IPS-15b (cell line): Measurements from ENCODE around the gene GNG11.
A peak's percentile ranks its signal among the peaks of the same experiment; 100 is the strongest.
"Not testable (repeated sequence)": the region's sequence is repeated elsewhere in the genome, so short reads cannot be mapped to it uniquely, and the experiment has no call there.

Experiments
- H3K27me3 ChIP-seq: one replicate; pipeline ENCODE4 v1.6.1; 2013; ENCODE audit warnings: low read length; ENCODE audit not compliant: control insufficient read depth, insufficient read depth
- H3K36me3 ChIP-seq: one replicate; pipeline ENCODE4 v1.6.1; 2013; ENCODE audit warnings: low read length; ENCODE audit not compliant: control insufficient read depth, insufficient read depth
- H3K4me1 ChIP-seq: one replicate; pipeline ENCODE4 v1.6.1; 2013; ENCODE audit warnings: mild to moderate bottlenecking, low read length; ENCODE audit not compliant: control insufficient read depth, insufficient read depth
- H3K4me3 ChIP-seq: one replicate; pipeline ENCODE4 v1.5.1; 2013; ENCODE audit warnings: low read depth, low read length
- H3K9ac ChIP-seq: one replicate; pipeline ENCODE4 v1.6.1; 2013; ENCODE audit warnings: low read depth, mild to moderate bottlenecking, low read length
- H3K9me3 ChIP-seq: one replicate; pipeline ENCODE4 v1.6.1; 2013; ENCODE audit warnings: mild to moderate bottlenecking, low read length; ENCODE audit not compliant: control insufficient read depth, insufficient read depth

Gene GNG11

DNA sequence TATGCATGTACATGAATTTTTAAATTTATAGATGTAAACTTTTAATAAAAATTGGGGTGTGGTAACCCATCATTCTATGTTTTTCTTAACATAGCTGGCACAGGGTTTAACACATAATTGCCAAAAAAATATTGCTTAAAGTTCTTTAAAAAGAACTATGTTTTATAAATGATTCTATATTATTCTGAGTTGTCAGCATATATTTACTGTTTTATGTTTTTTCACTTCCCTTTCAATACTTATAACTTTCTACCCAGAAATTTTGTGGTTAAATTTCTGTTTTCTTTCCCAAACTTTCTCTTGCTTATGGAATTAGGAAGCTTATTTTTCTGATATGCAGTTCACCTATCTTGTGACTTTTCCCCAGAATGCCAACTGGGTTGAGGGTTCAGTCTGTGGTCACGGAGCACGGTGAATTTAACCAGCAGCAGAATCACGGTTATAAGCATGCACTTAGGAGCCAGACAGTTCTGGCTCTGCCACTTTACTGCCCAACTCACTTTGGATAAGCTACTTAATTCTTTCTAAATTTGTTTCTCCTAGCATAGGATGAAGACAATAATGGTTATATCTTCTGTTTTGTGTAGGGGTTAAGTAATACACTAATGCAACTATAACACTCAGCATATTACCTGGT lies 6.2 kb upstream of the GNG11 start:
- H3K9ac ChIP-seq, H3K27me3 ChIP-seq, H3K9me3 ChIP-seq, H3K36me3 ChIP-seq, H3K4me1 ChIP-seq, H3K4me3 ChIP-seq: not testable (repeated sequence)

DNA sequence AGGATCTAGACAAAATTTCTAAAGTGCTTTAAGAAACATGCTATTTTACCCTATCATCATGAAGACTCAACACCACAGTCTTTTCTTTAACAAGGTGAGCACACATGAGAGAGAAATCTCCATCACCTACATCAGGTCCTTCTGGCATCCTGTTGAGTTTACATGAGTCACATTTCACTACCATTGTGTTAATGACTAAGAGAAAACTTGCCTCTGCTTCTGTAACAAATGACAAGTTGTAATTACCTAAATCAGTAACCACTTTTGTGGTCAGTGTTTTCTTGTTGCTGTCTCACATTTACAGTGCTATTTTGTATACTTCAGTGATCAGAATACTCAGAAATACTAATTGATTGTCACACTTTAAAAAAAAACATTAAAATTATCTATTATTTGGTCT lies 5.6 kb upstream of the GNG11 start:
- not testable (repeated sequence) for H3K4me3 ChIP-seq, H3K4me1 ChIP-seq, H3K36me3 ChIP-seq, H3K9me3 ChIP-seq, H3K9ac ChIP-seq, H3K27me3 ChIP-seq

DNA sequence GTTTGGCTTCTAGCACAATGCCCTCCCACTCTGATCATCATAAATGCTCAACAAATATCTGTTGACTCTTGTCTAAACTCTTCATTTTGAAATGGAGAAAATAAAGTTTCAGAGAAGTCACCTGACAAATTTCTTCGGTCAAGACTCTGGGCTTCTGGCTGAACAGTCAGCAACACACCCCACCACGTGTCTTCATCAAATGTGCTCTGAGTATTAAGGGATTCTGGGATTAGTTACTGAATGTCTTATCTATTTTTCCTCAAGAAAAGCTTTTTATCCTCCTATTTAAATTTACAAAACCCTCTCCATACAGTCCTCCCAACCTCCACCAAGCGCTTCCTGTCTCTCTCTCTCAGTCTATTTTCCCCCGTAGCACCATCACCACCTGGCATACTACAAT lies 5.2 kb upstream of the GNG11 start:
- H3K4me3 ChIP-seq, H3K9me3 ChIP-seq, H3K27me3 ChIP-seq, H3K36me3 ChIP-seq, H3K9ac ChIP-seq, H3K4me1 ChIP-seq: not testable (repeated sequence)

DNA sequence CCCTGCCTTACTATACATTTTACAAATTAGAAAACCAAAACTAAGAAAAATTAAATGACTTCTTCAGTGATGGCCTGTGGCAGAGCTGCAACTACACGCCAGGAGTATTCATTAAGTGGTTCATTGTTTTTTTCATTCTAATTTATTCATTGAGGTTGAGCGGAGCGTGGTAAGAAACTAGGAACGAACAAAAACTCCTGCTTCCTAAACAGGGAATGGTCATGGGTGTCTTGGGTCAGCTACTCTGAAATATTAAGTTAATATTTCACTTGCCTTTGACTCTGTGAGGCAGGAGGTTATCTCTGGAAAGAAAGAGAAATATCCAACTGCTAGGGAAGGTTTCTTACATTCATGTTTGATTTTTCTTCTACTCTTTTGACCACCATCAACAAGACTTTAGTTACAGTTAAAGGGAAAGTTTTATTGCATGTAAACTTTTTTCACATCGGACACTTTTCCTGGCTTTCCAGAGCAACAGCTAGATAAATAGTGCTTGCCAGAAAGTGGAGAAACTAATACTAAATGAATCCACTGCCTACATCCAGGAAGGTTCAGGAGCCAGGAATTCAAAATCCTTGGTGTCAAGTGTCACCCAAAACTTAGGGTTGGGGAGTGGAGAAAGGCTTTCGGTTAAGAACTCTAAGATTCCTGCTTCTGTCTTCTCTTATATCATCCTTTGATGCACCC lies 896 bp upstream of the GNG11 start:
- Histone ChIP-seq H3K9me3 (no peaks in the 10 kb centered on the region), H3K36me3 (no peaks in the 10 kb centered on the region), H3K9ac (no peak overlapping the region), H3K27me3 (peaks cover 9% of the 10 kb centered on the region), H3K4me1 (peaks cover 10% of the 10 kb centered on the region), H3K4me3 (peak overlapping the region; percentile 2)

DNA sequence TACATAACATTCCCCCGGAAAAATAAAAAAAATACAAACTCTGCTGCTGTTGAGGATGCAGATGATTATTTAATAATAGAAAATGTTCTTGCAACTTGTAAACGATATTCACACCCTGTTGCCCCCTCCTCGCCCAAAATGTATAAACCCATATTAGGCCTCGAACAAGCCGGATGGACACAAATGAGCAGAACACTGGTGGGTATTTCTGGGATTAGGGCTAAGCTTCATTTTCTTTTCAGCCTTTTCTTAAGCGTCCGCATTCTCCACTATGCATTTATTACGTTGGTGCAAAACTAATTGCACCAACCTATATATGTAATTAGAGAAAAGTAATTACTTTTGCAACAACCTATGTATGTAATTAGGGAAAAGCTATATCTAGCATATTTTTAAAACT lies 349 bp upstream of the GNG11 start:
- H3K4me1 ChIP-seq: peaks cover 10% of the 10 kb centered on the region
- H3K4me3 ChIP-seq: peak overlapping the region; percentile 68
- H3K9ac ChIP-seq: no peak overlapping the region
- no peaks in the 10 kb centered on the region for H3K36me3 ChIP-seq
- no peaks in the 10 kb centered on the region for H3K9me3 ChIP-seq
- peaks cover 9% of the 10 kb centered on the region for H3K27me3 ChIP-seq

DNA sequence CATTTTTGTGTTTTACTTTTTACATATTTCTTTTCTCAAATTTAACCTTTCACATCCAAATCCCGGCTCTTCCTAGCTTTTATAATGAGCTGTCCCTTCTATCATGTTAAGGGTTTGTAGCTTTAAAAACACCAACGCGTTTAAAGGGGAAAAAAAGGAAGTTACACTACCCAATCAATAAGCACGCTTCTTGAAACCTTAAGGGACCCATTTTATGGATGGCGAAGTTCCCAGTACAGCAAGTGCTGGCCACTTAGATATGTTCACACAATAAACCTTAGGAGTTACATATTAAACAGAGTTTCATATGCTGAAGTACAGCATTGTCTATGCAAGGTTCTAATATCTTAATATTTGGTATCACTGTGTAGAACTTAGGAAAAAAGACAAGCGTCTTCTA lies 1.8 kb downstream of the GNG11 start:
- Histone ChIP-seq H3K27me3 (peaks cover 9% of the 10 kb centered on the region), H3K4me3 (no peak overlapping the region)

DNA sequence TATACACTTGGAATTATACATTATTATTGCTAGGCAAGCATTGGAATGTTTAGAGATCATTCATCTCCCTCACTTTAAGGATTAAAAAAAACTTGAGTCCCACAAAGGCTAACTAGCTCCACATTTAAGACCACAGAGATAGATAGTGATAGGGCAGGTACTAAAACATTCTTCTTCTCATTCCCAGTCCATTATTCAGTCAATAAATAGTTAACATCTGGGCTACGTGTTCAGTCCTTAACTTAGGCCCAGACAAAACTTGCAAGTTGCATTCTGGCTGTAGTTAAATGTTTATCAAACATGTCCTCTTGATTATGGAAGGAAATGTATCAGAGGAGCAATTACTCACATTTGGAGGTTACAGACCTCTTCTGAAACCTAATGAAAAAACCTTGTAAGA lies 2.4 kb downstream of the GNG11 start:
- Histone ChIP-seq H3K4me1 (peaks cover 10% of the 10 kb centered on the region), H3K27me3 (peaks cover 9% of the 10 kb centered on the region), H3K9me3 (no peaks in the 10 kb centered on the region), H3K36me3 (no peaks in the 10 kb centered on the region), H3K4me3 (no peak overlapping the region), H3K9ac (no peak overlapping the region)

More for the DNA sequence above, 1.8 kb downstream of the GNG11 start:
- Histone ChIP-seq H3K9me3 (no peaks in the 10 kb centered on the region), H3K4me1 (peaks cover 10% of the 10 kb centered on the region), H3K36me3 (no peaks in the 10 kb centered on the region), H3K9ac (no peak overlapping the region)

DNA sequence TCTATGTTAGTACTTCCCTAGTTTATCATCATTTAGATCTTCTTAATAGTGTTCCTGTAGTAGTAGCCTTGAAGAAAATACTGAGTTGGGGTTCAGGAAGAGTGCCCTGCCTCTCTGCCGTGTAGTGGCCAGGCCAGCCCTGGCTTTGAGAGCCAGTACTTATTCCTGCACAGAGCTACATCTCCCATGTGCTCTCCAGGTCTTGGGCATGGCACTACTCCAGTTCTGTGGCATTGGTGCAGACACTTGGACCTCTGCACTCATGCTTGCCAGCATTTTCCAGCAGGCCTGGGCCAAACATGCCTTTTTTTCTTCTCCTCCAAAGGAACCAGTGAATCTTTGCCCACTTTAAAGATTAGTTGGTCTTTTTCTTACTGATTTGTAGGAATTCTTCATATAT lies 5.3 kb downstream of the GNG11 start:
- Histone ChIP-seq H3K9ac (no peak overlapping the region), H3K4me1 (no peaks in the 10 kb centered on the region), H3K4me3 (no peak overlapping the region), H3K9me3 (no peaks in the 10 kb centered on the region), H3K27me3 (peaks cover 9% of the 10 kb centered on the region), H3K36me3 (no peaks in the 10 kb centered on the region)

DNA sequence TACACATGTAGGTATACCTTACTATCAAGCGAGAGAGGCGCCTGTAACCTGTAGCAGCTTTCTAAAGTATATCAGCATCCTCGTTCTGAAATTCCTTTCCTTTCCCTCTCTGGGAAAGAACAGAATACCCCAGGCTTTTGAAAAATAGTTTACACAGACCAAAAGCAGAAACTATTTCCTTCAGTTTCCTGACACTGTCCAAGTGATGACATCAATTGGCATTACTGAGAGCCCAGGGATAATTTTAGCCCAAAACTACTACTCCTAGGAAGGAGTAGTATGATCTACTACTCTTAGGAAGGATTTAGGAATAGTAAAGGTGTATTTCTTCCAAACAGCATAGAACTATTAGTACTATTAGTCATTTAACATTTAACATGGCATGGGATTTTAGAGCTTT lies 6.0 kb downstream of the GNG11 start:
- no peak overlapping the region for H3K4me3 ChIP-seq
- no peak overlapping the region for H3K9ac ChIP-seq
- H3K9me3 ChIP-seq: no peaks in the 10 kb centered on the region
- no peaks in the 10 kb centered on the region for H3K36me3 ChIP-seq
- no peaks in the 10 kb centered on the region for H3K4me1 ChIP-seq
- peaks cover 2% of the 10 kb centered on the region for H3K27me3 ChIP-seq

DNA sequence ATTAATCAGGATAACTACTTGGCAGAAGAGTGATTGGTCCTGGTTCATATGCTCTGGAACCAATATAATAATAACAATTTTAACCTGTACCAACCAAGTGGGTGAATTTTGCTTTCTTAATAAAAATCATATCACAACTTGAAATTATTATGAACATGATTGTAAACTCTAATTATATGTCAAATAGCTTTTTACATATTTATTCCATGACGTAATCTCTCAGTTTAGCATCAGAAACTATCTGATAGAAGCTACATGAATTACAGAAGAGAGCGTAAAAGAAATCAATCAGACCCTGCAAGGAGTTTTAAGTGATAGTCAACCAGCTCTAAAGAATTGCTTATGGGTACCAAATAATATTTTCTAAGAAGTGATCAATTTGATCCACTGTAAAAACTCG lies 10.1 kb downstream of the GNG11 start:
- no peaks in the 10 kb centered on the region for H3K4me1 ChIP-seq
- no peak overlapping the region for H3K9ac ChIP-seq
- no peak overlapping the region for H3K4me3 ChIP-seq
- no peaks in the 10 kb centered on the region for H3K27me3 ChIP-seq
- H3K9me3 ChIP-seq: no peaks in the 10 kb centered on the region
- H3K36me3 ChIP-seq: no peaks in the 10 kb centered on the region

DNA sequence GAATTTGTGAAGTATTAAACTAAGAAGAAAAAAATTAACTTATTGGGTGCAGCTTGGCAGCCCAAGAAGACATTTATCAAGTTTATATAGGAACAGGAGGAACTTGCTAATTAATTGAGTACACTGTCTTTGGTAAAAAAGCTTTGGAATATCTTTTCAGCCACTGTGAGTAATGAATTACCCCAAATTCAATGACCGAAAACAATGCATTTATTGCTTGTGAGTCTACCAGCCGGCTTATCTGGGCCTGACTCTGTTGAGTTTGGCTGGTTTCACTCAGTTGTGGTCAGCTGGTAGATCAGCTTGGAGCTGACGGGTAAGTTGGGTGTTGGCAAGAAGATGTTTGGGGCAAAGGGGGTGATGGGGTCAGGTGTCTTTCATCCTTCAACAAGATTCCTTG lies 11.6 kb downstream of the GNG11 start:
- no peaks in the 10 kb centered on the region for H3K4me1 ChIP-seq
- no peaks in the 10 kb centered on the region for H3K36me3 ChIP-seq
- H3K4me3 ChIP-seq: no peak overlapping the region
- H3K9me3 ChIP-seq: no peaks in the 10 kb centered on the region
- H3K9ac ChIP-seq: no peak overlapping the region
- H3K27me3 ChIP-seq: no peaks in the 10 kb centered on the region

DNA sequence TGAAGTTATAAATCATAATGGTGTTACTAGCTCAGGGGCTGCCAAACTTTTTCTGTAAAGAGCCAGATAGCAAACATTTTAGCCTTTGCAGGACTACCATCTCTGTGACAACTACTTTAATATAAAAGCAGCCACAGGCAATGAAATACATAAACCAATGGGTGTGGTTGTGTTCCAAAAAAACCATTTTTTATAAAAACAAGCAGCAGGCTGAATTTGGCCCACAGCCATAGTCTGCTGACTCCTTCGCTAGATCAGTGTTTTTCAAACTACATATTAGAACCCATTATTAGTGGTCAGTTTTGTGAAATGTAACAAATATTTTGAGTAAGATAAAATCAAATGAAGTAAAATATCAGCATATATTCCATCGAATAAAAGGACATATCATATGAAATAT lies 13.6 kb downstream of the GNG11 start:
- H3K4me3 ChIP-seq: no peak overlapping the region
- H3K9ac ChIP-seq: no peak overlapping the region
- H3K9me3 ChIP-seq: no peaks in the 10 kb centered on the region
- H3K36me3 ChIP-seq: no peaks in the 10 kb centered on the region
- no peaks in the 10 kb centered on the region for H3K27me3 ChIP-seq
- H3K4me1 ChIP-seq: no peaks in the 10 kb centered on the region
